ENCODE measurements around the gene NPW.

NPW gene

DNA sequence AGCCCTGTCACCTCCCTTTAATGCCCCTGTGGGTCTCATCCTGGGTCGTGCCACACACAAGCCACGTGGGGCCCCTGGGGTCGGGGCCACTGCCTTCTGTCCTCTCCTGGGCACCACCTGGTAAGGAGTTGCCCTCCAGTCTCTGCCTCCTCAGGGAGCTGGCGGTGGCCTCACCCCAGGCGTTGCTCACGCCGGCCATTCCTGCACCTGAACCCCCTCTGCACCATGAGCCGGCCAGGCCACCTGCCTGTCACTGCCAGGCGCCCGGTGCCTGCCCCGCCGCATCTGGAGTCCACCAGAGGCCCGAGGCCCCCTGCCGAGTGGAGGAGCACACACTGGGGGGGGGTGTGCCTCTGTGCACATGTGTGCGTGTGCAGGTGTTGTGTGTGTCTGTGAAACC lies 17.5 kb downstream of the NPW start:
- DNase-seq: no peak

DNA sequence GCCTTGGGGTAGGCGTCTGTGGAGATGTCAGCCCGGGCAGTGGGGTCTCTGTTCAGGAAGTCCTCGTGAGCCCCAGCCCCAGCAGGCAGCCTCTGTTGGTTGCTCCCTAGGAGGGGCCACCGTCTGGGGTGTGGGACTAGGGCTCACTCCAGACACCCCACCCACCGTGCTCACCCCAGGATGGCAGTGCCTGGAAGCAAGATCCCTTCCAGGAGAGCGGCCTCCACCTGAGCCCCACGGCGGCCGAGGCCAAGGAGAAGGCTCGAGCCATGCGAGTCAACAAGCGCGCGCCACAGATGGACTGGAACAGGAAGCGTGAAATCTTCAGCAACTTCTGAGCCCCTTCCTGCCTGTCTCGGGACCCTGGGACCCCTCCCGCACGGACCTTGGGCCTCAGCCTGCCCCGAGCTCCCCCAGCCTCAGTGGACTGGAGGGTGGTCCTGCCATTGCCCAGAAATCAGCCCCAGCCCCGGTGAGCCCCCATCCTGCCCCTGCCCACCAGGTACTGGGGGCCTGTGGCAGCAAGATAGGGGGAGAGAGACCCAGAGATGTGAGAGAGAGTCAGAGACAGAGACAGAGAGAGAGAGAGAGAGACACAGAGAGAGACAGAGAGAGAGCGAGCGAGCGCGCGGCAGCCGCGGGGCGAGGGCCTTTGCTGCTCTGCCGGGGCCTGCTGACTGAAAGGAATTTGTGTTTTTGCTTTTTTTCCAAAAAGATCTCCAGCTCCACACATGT lies 18.2 kb downstream of the NPW start:
- no peak for DNase-seq

DNA sequence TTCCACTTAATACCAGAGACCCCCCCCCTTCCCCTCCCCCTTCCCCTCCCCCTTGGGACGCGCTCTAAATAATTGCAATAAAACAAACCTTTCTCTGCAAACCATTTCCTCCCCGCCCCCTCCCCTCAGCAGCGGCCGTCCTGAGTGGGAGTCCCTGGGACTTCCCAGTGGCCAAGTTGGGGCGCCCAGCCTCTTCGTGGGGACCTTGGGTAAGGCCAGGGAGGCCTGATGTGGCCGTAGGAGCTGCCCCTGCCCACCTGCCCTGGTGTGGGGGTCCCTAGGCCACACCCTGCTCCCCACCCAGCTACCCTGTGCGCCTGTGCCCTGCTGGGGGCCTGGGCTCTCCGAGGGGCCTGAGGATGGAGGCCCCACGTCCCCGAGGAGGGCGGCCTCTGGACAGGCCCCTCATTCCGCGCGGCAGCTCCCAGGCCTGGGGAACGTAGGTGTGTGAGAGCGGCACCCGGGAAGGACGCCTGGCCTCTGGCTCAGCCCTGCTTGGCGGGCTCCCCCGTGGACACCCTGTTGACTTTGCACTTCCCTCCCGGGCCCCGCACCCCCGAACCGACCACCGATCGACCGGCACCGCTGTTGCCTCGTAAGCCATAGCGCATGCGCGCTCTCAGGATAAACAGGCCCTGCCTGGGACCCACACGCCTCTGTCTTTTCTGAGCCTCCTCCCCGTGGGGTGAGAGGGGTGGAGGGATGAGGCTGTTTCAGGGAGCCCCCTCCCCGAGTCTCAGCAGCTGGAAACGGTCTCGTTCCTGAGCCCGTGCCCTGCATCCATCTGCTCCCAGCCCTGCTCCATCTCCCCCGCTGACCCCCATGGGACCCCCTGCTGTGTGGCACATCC lies 19.0 kb downstream of the NPW start:
- DNase-seq: peak; percentile 71

GRCh38 chr16:2039274-2040031 lies 19.9 kb downstream of the NPW start:
- peak; percentile 85 for DNase-seq

DNA sequence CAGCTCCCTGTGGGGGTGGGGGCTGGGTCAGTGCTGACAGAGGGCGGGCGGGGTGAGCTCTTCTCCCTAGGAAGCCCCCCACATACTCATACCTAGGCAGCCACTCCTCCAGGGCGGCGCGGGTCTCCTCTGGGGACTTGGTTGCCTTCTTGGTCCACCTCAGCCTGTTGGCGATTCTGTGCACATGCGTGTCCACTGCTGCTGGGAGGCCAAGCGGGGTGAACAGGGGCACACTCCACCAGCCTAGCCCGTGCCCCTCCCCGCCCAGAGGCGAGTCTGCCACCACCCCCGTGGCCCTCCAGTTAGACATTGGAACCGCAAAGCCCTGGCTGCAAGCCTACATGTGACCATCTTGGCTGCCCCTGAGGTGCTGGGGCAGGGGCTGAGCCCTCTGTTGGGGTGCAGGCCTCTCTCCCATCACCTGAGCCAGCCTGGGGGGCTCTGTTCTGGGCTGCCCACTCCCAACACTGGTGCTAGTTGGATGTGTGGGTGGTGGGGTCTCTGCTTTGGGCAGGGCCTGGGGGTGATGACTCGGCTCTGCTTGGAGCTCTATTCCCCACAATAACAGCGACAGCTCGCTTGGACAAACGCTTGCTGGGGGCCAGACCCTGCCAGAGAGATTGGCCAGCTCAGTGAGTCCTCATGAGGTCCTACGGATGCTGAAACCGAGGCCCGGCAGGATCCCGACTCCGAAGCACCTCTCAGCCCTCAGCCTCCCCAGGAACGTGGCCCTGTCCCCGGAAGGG lies 20.6 kb downstream of the NPW start:
- DNase-seq: no peak

- DNase-seq: no peak
These were observed 21.4 kb downstream of the NPW start for GRCh38 chr16:2040787-2041522.

DNA sequence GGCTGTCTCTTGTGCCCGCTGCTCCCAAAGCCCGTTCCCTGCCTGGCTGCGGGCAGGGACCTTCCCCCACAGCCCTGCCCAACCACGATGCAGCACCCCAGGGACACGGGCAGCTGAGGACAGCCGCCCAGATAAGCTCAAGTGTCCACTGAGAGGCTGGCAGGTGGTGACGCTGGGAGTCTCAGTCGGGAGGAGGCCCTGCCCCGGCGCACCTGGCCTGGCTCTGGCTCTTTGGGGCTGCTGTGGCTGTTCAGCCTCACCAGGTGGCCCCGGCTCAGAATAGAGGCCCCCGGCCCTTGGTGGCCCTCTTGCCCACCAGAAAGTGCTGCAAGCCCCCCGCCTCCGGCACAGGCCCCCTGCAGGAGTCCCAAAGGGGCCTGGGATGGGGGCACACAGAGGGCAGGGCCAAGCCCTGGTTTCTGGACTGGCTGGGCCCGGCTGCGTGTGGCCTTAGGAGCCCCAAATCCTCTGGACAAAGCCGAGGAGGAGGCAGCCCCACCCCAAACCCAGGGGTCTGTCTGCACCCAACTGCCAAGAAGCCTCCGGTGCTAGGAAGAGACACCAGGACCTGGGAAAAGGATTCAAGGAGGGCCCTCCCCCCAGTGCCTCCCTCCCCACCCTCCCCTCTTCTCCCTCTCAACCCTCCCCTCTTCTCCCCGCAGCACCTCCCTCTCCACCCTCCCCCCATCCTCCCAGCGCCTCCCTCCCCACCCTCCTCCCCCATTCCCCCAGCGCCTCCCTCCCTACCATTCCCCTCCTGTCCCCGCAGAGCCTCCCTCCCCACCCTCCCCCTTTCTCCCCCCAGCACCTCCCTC lies 22.8 kb downstream of the NPW start:
- no peak for DNase-seq

DNA sequence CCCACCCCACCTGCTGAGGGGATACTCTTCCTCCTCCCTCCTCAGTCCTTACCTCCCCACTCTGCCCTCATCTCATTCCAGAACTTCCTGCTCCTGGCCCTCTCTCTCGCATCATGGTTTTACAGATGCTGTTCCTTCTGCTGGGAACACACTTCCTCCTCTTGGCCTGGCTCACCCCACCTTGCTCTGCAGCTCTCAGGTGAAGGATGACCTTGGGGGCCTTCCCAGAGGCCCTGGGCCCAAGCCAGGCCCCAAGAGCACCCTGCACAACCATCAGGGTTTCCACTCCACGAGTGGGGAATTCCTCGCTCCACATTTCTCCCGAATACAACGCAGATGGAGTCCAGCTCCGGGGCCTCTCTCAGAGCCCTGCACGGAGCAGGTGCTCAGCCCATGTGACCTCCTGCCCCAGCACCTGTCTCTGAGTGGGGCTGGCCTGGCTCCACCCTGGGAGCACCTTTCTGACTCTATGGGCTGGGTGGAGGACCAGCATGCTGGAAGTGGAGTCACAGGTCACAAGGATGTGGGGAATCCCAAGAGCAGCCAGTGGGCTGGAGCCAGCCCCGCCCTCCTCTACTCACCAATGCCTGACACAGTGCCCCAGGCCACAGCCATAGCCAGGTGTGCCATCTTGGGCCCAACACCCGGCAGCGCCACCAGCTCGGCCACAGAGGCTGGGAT lies 23.5 kb downstream of the NPW start:
- no peak for DNase-seq

GRCh38 chr16:2043667-2044451 lies 24.3 kb downstream of the NPW start:
- DNase-seq: no peak

GRCh38 chr16:2044541-2044940 lies 25.0 kb downstream of the NPW start:
- no peak for DNase-seq

- DNase-seq: no peak
These were observed 26.6 kb downstream of the NPW start for GRCh38 chr16:2045965-2046892.

DNA sequence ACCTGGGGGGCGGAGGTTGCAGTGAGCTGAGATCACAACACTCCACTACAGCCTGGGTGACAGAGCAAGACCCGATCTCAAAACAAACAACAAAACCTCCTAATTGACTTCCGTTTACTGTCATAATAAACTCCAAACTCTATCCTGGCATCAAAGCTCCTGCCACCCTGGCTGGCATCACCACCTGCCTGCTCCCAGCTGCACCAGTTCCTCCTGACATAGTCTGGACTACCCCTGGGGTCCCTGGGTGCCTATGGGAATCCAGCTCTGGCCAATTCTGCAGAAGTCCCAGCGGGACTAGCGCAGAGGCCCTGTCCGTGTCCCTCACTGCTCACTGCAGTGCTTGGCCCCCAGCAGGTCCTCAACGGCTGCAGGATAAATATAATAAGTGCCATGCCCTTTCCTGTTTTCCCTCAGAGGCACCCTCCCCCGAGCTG lies 27.3 kb downstream of the NPW start:
- DNase-seq: no peak

DNA sequence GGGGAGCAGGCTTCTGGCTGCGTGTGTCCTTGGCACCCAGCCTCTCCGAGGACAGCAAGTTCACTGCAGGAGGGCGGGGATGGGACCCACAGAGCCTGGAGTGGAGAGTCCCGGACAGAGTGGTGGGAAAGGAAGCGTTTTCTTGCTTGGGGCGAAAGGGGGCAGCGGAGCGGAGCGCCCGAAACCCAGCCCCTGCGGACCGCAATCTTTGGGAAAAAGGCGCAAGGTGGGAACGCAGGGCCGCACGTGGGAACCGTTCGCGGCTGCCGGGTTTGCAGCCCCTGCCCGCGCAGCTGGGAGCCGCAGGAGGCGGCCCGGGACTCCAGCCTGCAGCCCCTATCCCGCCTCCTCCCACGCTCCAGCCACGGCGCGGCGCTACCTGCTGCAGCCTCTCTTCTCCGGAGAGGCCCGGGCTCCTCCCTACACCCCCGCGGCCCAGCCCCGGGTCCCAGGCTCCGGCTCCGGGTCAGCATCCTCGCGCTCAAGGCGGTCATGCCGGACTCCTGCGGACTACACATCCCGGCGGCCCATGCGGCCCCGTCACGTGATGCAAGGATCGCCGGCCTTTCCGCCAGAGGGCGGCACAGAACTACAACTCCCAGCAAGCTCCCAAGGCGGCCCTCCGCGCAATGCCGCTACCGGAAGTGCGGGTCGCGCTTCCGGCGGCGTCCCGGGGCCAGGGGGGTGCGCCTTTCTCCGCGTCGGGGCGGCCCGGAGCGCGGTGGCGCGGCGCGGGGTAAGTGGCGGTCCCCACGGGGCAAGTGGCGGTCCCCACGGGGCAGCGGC lies 27.9 kb downstream of the NPW start, which contains the start of the genes NTHL1 and TSC2:
Gene NTHL1 (minus strand): TSS at position 505 of the 786 bp plus-strand sequence. CDS start 11 bp downstream, at position 494.
Gene TSC2 (plus strand): TSS at position 656 of the 786 bp plus-strand sequence. CDS start 631 bp downstream, outside the sequence.
- peak; percentile 98 for DNase-seq

- no peak for DNase-seq
These were observed 28.5 kb downstream of the NPW start for GRCh38 chr16:2048116-2048543.

DNA sequence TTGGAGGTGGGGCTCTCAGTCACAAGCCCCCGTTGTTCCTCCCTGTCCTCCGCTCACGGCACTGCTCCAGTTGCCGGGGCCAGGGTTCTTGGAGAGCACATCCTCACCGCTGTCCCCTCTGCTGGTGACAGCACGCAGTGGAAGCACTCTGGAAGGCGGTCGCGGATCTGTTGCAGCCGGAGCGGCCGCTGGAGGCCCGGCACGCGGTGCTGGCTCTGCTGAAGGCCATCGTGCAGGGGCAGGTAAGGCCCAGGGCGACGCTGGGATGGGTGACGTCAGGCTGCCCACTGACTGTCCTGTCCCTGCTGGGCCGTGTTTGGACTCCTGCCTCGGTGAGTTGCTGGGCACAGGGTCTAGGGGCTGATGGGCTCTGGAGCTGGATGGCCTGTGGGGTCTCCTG lies 33.6 kb downstream of the NPW start:
- DNase-seq: no peak

DNA sequence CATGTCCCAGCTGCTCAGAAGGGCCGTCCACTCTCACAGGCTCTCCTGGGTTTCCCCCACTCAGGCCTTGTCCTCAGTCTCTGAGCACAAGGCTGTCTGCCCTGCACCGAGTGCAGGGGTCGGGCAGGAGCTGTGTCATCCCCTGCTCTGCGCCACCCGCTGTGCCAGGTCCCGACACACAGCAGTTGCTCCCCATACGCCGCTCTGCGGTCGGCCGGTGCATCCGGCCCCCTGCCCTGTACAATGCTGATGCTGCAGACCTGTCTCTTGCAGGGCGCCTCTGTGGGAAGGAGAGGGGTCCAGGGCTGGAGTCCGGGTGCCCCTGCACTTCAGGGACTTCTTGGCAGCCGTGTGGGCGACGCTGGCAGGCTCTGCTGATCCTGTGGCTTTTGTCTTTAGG lies 34.3 kb downstream of the NPW start:
- DNase-seq: no peak

DNA sequence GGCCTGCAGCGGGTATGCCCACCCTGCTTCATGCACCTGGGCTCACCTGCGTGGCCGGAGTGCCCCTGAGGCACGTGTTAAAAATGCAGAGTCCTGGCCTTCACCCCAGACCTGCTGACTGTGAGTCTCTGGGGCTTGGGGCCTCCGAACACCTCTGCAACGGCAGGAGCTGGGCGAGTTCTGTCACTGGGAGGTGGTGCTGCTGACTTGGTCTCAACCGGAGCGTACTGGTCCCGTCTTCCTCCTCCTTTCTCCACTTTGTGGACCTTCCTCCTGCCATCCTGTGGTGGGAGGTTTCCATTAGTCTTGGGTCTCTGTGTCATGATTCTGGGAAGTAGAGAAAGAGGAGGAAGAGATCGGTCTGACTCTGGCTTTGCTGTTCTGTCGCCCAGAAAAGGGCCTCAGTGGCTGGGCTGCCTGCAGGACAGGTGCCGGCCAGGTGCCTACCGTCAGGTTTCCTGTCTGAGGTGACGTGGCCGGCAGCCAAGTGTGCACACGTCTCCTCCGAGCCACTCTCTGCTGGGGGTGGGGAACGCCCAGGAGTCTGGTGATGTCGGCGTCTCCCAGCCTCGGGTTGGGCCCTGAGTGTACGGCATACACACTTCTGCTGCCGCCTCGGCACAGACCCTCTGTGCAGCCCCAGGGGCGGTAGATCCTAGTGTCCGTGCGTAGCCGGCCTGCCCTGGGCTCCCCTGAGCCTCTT lies 35.1 kb downstream of the NPW start:
- DNase-seq: no peak

Data from eye (tissue), 1 donor.